G401.6 (cell line): ENCODE measurements around the gene TANGO6.
"Not testable (repeated sequence)": the region's sequence is repeated elsewhere in the genome, so short reads cannot be mapped to it uniquely, and the experiment has no call there.

ENCODE experiments used
- FAIRE-seq: peaks from 2 replicates; lab custom pipeline; 2012; peaks lifted over from hg19 to GRCh38; lab: Jason Lieb, UNC

The TANGO6 gene

DNA sequence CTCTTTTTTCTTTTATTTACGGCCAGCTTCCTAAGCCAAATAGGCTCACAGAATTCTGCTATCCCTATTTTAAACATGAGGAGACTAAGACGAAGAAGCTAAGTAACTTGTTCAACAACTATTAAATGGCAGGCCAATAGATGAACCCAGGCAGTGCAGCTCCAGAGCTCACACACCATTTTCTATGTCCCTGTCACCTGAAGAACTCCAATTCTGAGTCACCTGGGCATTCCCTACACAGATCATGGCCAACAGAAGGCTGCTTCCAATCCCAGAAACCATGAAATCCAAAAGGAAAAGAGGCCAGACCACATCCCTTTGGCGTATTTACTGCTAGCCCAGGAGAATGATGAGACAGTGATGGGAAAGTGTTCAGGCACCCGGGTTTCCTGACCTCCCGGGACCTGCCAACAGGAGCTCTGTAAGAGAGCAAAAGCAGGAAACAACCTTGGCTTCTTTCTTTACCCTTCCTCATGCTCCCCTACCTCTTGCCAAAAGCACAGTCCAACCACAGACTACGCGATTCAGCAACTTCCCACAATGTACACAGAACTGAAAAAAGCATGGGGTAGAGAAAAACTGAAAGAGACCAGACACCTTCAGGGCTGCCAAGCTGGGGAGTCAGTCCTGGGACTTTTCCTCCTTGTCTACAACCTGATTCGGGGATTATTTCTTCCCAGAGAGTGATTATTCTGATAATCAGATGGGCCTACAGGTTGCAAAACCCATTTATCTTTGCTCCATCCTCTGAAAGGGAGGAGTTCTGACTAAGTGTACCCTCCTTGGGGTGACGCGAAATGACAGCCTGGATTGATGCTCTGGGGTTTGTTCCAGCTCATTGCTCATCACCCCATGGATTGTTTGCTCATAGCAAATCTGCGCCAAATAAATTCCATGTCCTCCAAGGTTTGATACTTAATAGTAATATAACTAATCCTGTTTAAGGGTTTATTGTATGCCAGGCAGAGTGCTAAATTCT, 214.4 kb downstream of the TANGO6 start:
- FAIRE-seq, result no peak

DNA sequence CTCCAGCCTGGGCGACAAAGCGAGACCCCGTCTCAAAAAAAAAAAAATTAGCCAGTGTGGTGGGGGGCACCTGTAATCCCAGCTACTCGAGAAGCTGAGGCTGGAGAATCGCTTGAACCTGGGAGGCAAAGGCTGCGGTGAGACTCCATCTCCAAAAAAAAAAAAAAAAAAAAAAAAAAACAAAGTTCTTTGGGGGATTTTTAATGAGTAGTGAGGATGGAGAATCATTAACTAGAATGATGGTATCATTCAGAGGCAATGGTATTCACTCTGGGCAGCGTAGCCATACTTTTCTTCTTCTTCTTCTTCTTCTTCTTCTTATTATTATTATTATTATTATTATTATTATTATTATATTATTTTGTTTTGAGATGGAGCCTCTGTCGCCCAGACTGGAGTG, 220.2 kb downstream of the TANGO6 start:
- FAIRE-seq, result not testable (repeated sequence)

DNA sequence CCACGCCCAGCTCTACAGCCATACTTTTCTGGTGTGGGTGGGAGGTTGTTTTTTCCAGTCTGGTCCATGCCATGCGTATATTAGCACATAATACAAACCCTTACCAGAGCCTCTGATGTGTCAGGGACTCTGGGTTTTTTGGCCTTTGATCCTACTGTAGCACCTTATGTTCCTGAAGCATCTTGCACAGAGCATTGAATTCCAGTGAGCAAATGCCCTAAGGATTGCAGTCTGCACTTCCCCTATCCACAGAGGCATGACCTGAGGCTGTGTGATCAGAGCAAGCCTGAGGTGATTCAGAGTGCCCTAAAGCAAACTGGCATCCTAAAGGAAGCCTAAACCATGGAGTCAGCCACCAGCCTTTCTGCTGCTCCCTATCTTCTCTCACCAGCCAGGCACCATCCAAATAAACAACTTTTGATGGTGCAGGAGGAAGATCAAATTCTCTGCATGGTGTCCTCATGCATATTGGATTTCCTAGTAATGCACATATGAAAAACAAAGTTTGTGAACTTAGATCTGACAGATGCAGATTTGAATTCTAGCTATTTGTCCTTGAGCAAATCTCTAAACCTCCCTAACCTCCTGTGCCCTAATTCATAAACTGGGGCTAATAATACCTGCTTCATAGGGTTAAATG, 220.9 kb downstream of the TANGO6 start:
- no peak for FAIRE-seq

DNA sequence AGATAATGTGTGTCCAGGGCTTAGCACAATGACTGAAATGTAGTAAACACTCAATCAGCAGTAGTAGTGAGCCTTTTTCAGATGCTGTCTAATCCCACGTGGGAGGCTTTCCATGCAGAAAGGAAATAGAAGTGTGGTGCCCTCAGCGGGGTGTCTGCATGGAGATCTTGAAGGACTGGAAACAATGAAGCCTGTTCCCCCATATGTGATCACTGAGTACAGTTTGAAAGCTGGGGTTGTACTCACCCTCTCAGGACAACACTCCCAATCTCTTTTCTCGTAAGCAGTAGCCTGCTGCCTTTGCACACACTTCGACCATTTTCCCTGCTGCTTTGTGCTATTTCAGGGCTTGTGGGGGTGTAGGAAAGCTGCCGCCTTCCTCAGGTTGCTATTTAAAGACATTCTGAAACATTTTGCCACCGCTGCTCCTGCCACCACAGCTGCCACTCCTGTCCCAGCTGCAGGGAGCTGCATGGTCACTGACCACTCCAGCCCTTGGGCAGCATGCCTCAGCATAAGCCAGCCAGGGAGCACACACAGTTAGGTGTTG, 221.5 kb downstream of the TANGO6 start:
- no peak for FAIRE-seq

DNA sequence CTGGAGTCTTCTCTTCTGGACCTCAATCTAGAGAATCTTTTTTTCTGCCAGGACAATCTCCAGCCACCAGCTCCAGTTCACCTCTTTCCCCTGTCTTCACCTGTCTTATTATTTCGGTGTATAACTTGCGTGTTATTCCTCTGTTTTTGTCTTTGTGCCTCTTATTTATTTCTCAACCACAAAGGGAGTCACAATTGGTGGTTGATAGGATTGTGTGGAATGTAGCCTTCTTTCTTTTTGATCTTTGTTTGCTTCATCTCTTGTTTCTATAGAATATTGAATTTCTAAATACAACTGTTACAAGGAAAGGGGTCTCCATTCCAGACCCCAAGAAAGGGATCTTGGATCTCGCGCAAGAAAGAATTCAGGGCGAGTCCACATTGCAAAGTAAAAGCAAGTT, 226.2 kb downstream of the TANGO6 start:
- no peak for FAIRE-seq

DNA sequence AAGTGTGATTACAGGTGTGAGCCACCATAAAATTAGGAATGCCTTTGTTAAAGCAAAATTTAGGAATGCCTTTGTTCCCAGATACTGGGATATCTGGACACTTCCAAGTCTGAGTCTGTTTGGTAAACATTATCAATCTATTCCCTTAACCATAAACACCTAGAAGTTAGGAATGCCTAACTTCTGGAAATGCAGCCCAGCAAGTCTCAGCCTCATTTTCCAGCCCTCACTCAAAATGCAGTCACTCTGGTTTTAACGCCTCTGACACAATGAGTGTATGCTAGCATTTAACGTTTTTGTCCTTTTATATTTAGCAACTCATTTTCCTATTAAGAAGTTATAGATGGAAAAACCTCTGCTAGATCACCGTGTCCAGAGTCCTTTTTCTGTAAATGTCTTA, 227.7 kb downstream of the TANGO6 start:
- no peak for FAIRE-seq

DNA sequence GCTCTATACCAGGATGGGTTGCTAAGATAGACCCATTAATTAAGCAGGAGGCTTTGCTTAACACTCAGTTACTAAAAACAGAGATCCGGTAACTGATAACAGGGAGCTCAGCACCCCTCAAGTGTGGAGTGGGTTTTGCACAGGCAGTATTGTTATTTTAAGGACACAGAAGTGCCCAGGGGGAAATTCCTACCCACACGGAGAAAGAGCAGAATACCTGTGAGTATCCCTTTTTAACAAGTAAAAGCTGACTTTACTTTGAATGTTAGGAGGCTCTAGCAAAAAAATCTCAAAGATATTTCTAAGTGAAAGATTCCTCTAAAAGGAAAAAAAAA, 229.3 kb downstream of the TANGO6 start:
- no peak for FAIRE-seq

DNA sequence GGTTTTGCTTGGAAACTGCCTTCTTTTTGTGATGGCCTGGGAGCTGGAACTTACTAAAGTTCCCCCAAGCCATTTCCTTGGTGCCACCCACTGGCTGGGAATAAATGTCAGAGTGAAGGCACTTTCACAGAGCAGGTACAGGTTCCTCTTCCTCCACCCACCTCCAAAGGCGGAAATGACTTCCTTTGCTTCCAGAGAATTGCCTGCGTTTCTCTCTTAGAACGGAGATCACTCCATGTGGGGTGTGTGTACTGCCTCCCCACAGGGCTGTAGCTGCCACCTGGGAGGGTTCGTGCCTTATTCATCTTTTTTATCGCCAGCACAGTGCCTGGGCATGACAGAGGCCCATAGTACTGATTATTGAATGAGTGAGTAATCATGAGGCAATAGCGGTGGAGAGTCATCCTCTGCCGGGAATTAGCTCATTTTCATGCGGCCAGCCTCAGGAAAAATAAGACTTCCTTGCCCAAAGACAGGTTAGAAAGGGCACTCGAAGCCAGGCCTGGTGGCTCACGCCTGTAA, 229.9 kb downstream of the TANGO6 start:
- no peak for FAIRE-seq

DNA sequence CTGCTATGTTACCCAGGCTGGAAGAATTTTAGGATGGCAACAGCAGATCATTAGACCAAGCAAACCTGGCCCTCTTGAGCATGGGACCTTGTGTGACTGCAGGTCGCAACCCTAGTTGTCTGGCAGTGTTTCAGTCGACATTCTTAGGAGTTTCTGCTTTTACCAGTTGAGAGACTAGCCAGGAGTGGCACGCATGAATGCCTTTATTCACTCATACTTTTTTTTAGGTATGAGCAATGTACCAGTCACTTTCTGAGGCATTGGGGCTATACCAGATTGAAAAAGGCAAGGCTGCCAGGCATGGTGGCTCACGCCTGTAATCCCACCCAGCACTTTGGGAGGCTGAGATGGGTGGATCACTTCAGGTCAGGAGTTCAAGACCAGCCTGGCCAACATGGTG, 233.9 kb downstream of the TANGO6 start:
- FAIRE-seq, result no peak

DNA sequence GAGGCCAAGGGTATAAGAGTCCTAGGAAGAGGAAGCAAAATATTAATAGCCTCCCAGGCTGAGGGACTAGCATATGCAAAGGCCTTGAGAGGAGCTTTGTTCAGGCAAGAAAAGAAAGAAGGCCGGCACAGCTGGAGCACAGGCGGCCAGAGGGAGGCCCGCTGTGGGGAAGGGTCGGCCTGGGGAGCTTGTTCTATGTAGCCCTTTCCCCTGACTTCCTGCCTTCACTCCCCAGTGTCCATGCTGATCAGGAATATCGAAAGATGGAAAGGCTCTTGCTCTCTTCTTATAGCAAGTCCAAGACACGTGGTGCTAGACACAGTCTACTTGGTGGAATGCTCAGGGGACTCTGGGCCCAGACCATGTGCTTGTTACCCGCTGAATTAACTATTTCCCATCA, 234.7 kb downstream of the TANGO6 start:
- no peak for FAIRE-seq

DNA sequence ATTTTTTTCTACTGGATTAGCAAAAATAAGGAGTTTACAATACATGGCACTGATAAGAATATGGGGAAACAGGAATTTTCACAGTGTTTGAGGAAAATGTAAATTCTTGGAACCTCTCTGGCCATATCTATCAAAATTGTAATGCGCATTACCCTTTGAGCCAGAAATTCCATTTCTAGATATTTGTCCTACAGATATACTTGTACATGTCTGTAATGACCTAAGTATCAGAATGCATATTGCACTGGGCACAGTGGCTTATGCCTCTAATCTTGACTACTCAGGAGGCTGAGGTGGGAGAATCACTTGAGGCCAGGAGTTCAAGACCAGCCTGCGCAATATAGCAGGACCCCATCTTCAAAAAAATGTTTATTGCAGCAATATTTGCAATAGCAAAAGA, 236.4 kb downstream of the TANGO6 start:
- no peak for FAIRE-seq

DNA sequence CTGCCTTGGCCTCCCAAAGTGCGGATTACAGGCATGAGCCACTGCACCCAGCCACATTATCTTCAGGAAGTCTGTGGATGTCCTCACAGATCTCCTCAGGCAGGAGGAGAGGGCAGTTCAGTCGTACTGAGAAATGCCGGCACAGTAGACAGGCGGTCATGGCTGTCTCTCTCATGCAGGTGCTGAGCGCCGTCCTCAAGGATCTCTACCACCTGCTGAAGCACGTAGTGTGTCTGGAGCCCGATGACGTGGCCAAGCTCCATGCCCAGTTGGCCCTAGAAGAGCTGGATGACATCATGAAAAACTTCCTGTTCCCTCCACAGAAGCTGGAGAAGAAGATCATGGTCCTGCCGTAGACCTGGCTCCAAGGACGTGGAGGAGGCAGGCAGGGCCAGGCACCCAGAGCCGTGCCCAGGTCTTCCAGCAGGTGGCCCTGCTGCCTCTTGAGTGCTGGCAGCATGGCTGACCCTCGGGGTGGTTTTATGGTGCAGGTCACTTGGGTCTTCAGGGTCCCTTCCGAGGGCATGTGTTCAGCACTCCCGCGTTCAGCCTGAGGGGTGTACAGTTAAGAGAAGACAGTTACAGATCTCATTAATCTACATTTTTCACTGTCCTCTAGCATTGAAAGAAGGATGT, 240.1 kb downstream of the TANGO6 start:
- no peak for FAIRE-seq

DNA sequence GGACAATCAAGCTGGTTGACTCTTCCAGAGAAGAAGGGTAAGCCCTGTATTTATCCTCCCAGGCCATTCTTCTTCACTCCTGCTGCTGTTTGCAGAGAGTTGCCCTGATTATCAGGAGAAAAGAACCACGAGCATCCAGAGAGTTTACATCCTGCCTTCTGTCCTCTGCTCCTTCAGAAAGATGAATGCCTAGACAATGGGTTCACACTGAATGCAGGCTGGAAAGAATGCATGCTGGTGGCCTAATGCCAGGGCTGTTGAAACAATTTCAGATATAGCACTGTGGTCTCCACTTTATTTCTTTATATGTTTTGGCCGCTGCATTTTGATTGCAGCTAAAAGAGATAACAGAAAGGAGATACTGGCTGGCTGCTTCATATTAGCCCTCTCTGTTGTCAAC, 241.0 kb downstream of the TANGO6 start:
- FAIRE-seq, result no peak

DNA sequence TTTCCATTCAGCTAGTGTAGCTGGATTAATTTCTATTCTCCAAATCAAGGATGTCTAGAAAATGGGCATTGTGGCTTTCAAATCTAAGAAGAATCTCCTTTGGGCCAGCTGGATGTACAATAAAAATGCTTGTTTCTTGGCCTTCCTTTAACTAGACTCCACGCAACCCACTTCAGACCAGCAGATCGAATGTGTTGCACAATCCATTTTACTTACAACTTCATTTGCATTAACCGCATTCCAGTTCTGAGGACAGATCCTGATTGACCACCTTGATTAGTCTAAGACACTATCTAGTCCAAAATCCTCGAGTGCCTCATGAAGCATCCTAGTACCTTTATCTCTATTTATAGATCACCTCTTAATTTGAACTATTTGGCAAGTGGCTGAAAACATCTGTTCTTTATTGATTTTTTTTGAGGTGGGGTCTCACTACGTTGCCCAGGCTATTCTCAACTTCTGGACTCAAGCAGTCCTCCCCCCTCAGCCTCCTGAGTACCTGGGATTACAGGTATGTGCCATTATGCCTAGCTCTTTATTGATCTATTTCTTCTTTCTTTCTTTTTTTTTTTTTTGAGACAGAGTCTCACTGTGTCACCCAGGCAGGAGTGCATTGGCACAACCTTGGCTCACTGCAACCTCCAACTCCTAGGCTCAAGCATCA, 241.8 kb downstream of the TANGO6 start:
- FAIRE-seq, result no peak

DNA sequence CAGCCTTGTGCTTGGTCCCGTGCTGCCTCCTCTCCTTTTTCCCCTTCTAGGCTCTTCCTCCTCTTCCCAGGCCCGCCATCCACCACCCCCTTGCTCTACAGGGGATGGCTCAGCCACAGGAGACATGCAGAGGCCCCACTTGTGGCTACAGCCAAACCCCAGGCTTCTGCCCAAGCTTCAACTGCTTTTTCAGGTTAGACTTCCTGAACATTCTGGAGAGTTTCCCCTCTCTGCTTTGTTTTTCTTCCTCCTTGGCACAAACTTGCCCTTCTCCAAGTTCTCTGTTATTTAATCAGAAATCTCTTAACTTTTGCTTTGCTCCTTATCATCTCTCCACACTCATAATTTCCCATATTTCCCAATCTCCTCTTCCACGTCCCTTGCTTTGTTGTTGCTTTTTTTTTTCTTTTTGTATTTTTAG, 243.8 kb downstream of the TANGO6 start:
- no peak for FAIRE-seq

DNA sequence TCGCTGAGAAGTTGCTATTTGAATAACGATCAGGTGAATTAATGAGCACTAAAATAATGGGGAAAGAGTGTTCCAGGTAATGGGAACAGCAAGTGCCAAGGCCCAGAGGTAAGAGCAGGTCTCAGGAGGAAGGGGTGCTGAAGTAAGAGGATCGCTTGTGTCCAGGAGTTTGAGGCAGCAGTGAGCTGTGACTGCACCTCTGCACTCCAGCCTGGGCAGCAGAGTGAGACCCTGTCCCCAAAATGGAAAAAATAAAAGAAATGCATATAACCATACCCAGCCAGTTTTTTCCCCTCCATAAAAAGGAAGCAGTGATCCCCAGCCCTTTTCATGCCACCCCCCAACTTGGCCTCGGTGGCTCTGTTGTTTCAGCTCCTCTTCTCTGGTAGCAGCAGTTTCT, 245.4 kb downstream of the TANGO6 start:
- no peak for FAIRE-seq

DNA sequence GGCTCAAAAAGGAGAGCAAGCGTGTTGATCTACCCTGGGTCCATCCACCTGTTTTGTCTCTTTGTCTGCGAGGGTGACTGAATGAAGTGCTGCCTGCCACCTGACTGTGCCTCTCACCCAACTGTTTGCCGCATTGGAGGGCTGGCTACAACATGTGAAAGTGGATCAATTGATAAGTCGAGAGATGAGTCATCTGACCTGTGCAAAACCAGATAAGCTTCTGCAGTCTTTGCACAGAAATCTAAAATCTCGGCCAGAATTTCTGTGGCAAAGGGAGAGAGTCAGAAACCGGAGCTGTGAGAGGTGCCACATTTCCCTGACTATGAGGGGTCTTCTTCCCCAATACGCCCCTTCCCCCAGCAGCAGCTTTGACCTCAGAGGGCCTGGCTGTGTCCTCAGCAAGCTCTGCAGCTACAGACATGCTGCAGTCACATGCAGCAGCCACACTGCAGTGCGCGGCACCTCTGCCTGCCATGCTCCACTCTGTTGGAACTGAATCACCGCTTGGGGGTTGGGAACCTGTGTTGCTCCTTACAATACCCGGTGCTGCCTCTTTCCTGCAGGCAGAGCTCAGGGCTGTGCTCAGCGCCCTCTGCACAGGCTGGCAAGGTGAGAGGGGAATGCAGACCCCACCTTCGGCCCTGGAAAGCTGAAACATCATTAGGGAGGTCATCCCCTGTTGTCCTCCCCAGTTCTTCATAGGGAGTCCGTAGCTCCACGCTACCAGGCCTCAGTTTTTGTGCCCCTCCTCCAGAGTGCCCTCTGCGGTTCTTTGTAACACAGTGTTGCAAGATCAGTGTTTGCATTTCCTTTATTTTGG, 246.0 kb downstream of the TANGO6 start:
- FAIRE-seq, result no peak

DNA sequence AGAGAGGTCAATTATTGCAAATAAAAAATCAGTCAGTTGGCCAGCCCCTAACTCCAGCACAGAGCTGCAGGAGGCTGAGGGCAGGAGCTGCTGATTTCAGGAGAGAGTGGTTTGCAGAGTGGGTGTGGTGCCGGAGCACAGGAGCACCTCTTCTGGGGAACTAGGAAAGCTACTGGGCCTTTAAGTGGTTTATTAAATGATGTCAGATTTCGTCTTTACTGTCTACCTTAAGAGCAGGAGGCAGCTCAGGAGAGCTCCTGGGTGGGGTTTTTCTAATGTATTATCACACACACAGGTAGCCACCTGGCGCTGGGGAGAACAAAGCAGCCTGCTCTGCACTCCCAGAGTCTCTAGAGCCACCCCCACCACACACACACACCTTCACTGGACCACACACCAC, 250.6 kb downstream of the TANGO6 start:
- no peak for FAIRE-seq

DNA sequence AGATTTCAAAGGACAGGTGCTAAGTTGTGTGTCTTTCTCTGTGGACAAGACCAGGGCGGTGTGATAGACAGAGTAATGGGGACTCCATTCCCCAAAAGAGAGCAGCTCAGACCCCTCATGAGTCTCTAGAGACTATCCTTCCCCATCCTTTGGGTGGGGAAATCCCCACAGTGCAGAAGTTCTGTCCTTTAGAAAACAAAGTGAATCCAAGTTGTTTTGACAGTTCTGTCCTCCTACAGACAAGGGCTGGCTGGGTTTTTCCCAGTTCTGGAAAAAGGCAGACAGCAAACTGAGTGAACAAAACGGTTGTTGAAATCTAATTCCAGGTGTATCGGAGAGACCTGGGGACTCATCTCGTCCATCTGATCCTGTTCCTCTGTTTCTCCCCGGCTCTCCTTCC, 251.2 kb downstream of the TANGO6 start:
- FAIRE-seq, result no peak

DNA sequence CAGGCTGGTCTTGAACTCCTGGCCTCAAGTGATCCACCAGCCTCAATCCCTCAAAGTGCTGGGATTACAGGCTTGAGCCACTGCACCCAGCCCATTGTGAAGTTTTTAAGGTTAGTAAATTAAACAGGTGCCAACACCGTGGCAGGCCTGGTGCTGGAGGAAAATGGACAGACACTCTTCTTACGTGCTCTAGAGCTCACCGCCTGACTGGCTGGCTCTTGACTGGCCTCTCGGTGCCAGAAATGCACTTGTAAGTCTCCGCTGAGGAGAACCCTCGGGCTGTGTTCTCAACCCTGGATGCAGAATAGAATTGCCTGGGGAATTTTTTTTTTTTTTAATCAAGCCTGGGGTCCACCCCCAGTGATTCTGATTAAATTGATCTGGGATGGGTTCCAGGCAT, 251.9 kb downstream of the TANGO6 start:
- FAIRE-seq, result no peak

DNA sequence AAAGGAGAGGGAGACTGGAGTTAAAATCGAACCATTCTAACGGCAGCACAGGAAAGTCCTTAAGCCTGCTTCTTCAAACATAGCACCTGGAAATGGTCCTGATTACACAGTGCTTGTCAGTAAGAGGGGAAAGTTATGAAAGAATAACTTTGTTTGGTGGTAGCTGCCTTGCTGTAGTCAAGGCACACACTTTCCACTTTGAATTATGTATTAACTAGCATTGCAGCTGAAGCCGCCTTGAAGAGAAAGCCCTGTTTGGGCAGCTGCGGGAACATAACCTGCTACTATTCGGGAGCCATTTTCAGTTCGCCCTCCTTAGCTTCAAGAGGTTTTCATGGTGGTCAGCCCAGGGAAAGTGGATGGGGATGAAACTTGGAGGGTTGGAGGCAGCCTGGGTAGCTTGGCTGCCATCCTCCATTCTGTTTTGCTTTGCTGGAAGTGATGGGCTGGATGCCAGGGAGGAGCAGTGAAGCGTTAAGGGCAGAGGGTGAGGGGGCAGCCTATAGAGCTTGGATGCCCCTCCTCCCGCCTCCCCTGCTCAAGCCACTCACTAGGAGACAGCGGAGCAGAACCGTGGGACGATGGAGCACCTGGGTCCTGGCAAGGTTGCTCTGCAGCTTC, 256.9 kb downstream of the TANGO6 start:
- FAIRE-seq, result no peak
